K562 (cell line): ENCODE measurements around the gene LAT. TPM values are rescaled to one million over a fixed set of nuclear protein-coding genes. Genes with fewer than 3 reads are reported as not detected.

Source experiments
- ATF1 ChIP-seq, 2 experiments: fragments of 450-650 bp in 1 of 2; IDR thresholded peaks; 2 replicates each; pipeline ENCODE4 v1.6.1; 2016; ENCODE audit warnings: missing compliant biosample characterization in 1 of 2, missing genetic modification characterization in 1 of 2
- CHD2 ChIP-seq: IDR thresholded peaks from 2 replicates; pipeline ENCODE4 v1.6.1; 2011; ENCODE audit warnings: low read depth, low read length
- CREB1 ChIP-seq, 2 experiments: sonication (generic) in 1 of 2; formaldehyde crosslinking in 1 of 2; IDR thresholded peaks; 2 replicates each; pipeline versions ENCODE4 v1.6.1 to v1.8.0; 2012 to 2022; ENCODE audit warnings: inconsistent platforms in 1 of 2, mild to moderate bottlenecking in 1 of 2, missing genetic modification reagents in 1 of 2, moderate library complexity in 1 of 2
- EGR1 ChIP-seq: fragments of 450-650 bp; conservative IDR thresholded peaks from 2 replicates; pipeline ENCODE4 v1.6.1; 2017; ENCODE audit warnings: mild to moderate bottlenecking
- HNRNPL ChIP-seq: fragments of 200-400 bp; formaldehyde crosslinking; IDR thresholded peaks from 2 replicates; pipeline ENCODE4 v1.6.1; 2017; ENCODE audit warnings: low read depth, mild to moderate bottlenecking, low read length
- MEF2D ChIP-seq: conservative IDR thresholded peaks from 2 replicates; pipeline ENCODE4 v1.6.1; 2016; ENCODE audit warnings: low read depth, missing genetic modification characterization, missing compliant biosample characterization
- NCOA6 ChIP-seq: fragments of 450-650 bp; IDR thresholded peaks from 2 replicates; pipeline ENCODE4 v1.6.1; 2017; ENCODE audit warnings: mild to moderate bottlenecking
- NFE2 ChIP-seq: IDR thresholded peaks from 2 replicates; pipeline ENCODE4 v1.6.1; 2014; ENCODE audit warnings: antibody characterized with exemption, low read depth
- NRF1 ChIP-seq, 2 experiments: fragments of 450-650 bp; IDR thresholded peaks in 1 of 2; conservative IDR thresholded peaks in 1 of 2; 2 replicates each; pipeline ENCODE4 v1.6.1; 2014; ENCODE audit warnings: mild to moderate bottlenecking in 2 of 2
- POLR3A ChIP-seq: IDR thresholded peaks from 2 replicates; pipeline ENCODE4 v1.6.1; 2011; ENCODE audit warnings: borderline replicate concordance, mild to moderate bottlenecking, moderate library complexity; ENCODE audit not compliant: insufficient read length, insufficient read depth; ENCODE audit errors: extremely low read depth
- RBBP5 ChIP-seq: fragments of 200-600 bp; sonication (generic); IDR thresholded peaks from 2 replicates; pipeline ENCODE4 v1.6.1; 2012; ENCODE audit warnings: borderline replicate concordance, mild to moderate bottlenecking, low read length, control low read depth, inconsistent platforms; ENCODE audit not compliant: insufficient read depth, poor library complexity, severe bottlenecking
- SRSF9 ChIP-seq: fragments of 200-400 bp; formaldehyde crosslinking; IDR thresholded peaks from 2 replicates; pipeline ENCODE4 v1.6.1; 2017; ENCODE audit warnings: low read depth, low read length, borderline replicate concordance
- TSC22D4 ChIP-seq: fragments of 450-650 bp; IDR thresholded peaks from 2 replicates; pipeline ENCODE4 v1.6.1; 2016; ENCODE audit warnings: missing genetic modification characterization, missing biosample characterization, control low read depth
- ZNF124 ChIP-seq: sonication (generic); formaldehyde crosslinking; IDR thresholded peaks from 2 replicates; pipeline ENCODE4 v1.8.1; 2022; ENCODE audit warnings: missing genetic modification reagents
- ZNF184 ChIP-seq: sonication (generic); formaldehyde crosslinking; IDR thresholded peaks from 2 replicates; pipeline ENCODE4 v1.5.0; 2020; ENCODE audit warnings: missing genetic modification reagents
- ZNF76 ChIP-seq: fragments of 250-450 bp; sonication (Bioruptor Pico); IDR thresholded peaks from 2 replicates; pipeline ENCODE4 v1.4.0; 2020; ENCODE audit warnings: mild to moderate bottlenecking, moderate library complexity, borderline replicate concordance
- polyA plus RNA-seq, 8 experiments: library from polyadenylated mRNA; depleted of rRNA in 4 of 8; stranded (reverse) in 5 of 8; unstranded in 3 of 8; fragments of >200 nt; fragmentation: Nextera tagmentation in 2 of 8; fragmentation: Illumina TruSeq in 1 of 8; extraction: Ambion mirVana in 2 of 8; extraction: Trizol in 1 of 8; gene quantifications; 2 replicates each; pipeline versions ENCODE4 v1.2.1 to v1.2.3, GENCODE V29; 2011 to 2014; ENCODE audit warnings: inconsistent platforms in 1 of 8, missing spikeins in 1 of 8
- total RNA-seq, 7 experiments: library from RNA; depleted of rRNA in 6 of 7; stranded (reverse); fragments of >200 nt in 6 of 7; fragmentation: Illumina TruSeq in 2 of 7; extraction: Trizol in 2 of 7; gene quantifications; 2 replicates each; pipeline versions ENCODE4 v1.2.1 to v1.2.3, GENCODE V29; 2011 to 2021; ENCODE audit warnings: low replicate concordance in 1 of 7
- TF ChIP-seq, protein P1 (sequence below), 3 experiments: IDR thresholded peaks in 2 of 3; conservative IDR thresholded peaks in 1 of 3; 2 replicates each; pipeline ENCODE4 v1.5.1; 2011 to 2012; ENCODE audit warnings: low read length in 3 of 3, mild to moderate bottlenecking in 3 of 3, control low read depth in 2 of 3, improper control_type of control experiment in 1 of 3, inconsistent platforms in 1 of 3, low read depth in 1 of 3, mixed read lengths in 1 of 3, moderate library complexity in 1 of 3; ENCODE audit not compliant: insufficient read depth in 2 of 3
- TF ChIP-seq, protein P2 (sequence below): fragments of 450-650 bp; IDR thresholded peaks from 2 replicates; pipeline ENCODE4 v1.6.1; 2016; ENCODE audit warnings: low read depth, mild to moderate bottlenecking, moderate library complexity
- TF ChIP-seq, protein P3 (sequence below): IDR thresholded peaks from 2 replicates; pipeline ENCODE4 v1.6.1; 2011; ENCODE audit not compliant: insufficient read length; ENCODE audit errors: extremely low read depth
- TF ChIP-seq, protein P4 (sequence below): sonication (generic); formaldehyde crosslinking; IDR thresholded peaks from 2 replicates; pipeline ENCODE4 v1.5.0; 2020; ENCODE audit warnings: missing genetic modification reagents
- TF ChIP-seq, protein P5 (sequence below): fragments of 450-650 bp; IDR thresholded peaks from one replicate; pipeline ENCODE4 v1.6.1; 2018; ENCODE audit warnings: mild to moderate bottlenecking, moderate library complexity; ENCODE audit not compliant: partially characterized antibody

The LAT gene
- total and polyA plus RNA-seq, 9 of the 15 experiments (the other 6 are each of a cell fraction or from before 2014, with no cell fraction given) = 0.40 to 4.2 (median 1.3) TPM

DNA sequence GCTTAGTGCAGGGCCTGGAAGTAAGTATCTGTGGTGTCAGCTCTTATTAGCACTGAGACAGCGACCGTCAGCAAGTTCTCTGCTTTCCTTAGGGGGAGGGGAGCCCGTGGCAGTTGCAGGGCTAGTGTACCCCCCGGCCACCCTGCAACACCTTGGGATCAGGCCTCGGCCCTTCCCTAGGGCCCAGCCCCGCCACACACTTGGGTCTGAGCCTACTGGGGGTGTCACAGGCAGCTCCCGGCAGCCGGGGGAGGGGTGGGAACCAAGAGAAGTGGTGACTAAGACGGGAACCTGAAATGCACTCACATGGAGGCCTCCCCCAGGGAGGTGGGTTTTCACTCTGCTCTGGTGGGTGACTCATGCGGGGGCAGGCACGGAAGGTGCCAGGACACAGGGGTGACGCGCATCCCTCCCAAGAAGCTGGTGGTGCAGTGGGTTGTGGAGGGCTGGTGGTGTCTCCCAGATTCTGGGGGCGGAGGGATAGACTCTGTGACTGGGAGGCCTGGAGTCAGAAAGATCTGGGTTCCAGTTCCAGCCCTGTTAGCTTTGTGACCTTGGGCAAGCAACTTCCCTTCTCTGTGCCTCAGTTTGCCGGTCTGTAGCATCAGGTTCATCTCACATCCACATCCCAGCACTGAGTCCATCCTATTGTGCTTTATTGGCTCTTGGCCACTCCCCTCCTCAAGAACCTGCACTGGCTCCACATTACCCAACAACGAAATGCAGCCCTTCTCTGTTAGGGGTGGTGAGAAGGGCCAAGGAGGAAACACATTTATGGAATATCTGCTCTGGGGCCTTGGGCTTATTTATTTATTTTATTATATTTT is 44.5 kb downstream of the LAT start (continued):
- TF ChIP-seq, protein P1, sequence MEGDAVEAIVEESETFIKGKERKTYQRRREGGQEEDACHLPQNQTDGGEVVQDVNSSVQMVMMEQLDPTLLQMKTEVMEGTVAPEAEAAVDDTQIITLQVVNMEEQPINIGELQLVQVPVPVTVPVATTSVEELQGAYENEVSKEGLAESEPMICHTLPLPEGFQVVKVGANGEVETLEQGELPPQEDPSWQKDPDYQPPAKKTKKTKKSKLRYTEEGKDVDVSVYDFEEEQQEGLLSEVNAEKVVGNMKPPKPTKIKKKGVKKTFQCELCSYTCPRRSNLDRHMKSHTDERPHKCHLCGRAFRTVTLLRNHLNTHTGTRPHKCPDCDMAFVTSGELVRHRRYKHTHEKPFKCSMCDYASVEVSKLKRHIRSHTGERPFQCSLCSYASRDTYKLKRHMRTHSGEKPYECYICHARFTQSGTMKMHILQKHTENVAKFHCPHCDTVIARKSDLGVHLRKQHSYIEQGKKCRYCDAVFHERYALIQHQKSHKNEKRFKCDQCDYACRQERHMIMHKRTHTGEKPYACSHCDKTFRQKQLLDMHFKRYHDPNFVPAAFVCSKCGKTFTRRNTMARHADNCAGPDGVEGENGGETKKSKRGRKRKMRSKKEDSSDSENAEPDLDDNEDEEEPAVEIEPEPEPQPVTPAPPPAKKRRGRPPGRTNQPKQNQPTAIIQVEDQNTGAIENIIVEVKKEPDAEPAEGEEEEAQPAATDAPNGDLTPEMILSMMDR (IDR thresholded peaks at IDR 0.05 in 2 of 3, conservative IDR thresholded peaks at IDR 0.05 in 1 of 3; ENCODE audit: insufficient read depth in 2 of 3, low read depth in 1 of 3, low read length in 3 of 3) = no peak
- TF ChIP-seq ATF1 (CRISPR knock-in tag; IDR thresholded peaks at IDR 0.05) (no peak), ATF1 (tag; IDR thresholded peaks at IDR 0.05) (peak; percentile 35; the same call in 1 of the 2 replicates), RBBP5 (no peak), NRF1 (conservative IDR thresholded peaks at IDR 0.05 in 1 of 2, IDR thresholded peaks at IDR 0.05 in 1 of 2) (peak in 1 of 2 experiments; percentile 28; a peak in 1 of 4 replicates), CREB1 (IDR thresholded peaks at IDR 0.05) (no peak), CREB1 (CRISPR knock-in tag; IDR thresholded peaks at IDR 0.05) (peak; percentile 67; the same call in 1 of the 2 replicates), NCOA6 (no peak), ZNF124 (CRISPR knock-in tag) (no peak), SRSF9 (no peak), NFE2 (peak; percentile 30; the same call in 1 of the 2 replicates), ZNF76 (CRISPR knock-in tag) (no peak), POLR3A (no peak), MEF2D (tag) (no peak), TSC22D4 (tag) (no peak), ZNF184 (CRISPR knock-in tag) (no peak), HNRNPL (no peak), EGR1 (peak; percentile 97), CHD2 (no peak)
- TF ChIP-seq, protein P2, sequence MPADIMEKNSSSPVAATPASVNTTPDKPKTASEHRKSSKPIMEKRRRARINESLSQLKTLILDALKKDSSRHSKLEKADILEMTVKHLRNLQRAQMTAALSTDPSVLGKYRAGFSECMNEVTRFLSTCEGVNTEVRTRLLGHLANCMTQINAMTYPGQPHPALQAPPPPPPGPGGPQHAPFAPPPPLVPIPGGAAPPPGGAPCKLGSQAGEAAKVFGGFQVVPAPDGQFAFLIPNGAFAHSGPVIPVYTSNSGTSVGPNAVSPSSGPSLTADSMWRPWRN = no peak
- TF ChIP-seq, protein P3, sequence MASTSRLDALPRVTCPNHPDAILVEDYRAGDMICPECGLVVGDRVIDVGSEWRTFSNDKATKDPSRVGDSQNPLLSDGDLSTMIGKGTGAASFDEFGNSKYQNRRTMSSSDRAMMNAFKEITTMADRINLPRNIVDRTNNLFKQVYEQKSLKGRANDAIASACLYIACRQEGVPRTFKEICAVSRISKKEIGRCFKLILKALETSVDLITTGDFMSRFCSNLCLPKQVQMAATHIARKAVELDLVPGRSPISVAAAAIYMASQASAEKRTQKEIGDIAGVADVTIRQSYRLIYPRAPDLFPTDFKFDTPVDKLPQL = no peak
- TF ChIP-seq, protein P4, sequence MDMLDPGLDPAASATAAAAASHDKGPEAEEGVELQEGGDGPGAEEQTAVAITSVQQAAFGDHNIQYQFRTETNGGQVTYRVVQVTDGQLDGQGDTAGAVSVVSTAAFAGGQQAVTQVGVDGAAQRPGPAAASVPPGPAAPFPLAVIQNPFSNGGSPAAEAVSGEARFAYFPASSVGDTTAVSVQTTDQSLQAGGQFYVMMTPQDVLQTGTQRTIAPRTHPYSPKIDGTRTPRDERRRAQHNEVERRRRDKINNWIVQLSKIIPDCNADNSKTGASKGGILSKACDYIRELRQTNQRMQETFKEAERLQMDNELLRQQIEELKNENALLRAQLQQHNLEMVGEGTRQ (CRISPR knock-in tag) = no peak
- TF ChIP-seq, protein P5, sequence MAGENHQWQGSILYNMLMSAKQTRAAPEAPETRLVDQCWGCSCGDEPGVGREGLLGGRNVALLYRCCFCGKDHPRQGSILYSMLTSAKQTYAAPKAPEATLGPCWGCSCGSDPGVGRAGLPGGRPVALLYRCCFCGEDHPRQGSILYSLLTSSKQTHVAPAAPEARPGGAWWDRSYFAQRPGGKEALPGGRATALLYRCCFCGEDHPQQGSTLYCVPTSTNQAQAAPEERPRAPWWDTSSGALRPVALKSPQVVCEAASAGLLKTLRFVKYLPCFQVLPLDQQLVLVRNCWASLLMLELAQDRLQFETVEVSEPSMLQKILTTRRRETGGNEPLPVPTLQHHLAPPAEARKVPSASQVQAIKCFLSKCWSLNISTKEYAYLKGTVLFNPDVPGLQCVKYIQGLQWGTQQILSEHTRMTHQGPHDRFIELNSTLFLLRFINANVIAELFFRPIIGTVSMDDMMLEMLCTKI = no peak
